H1 (cell line): ENCODE results near the gene FARP2. TPM values are rescaled to one million over a fixed set of nuclear protein-coding genes. Genes with fewer than 3 reads are reported as not detected.

Experiments used
- CTCF ChIA-PET: fragments of 300-600 bp; sonication (Branson Sonifier 250); formaldehyde crosslinking; loops from one replicate; lab custom pipeline; 2021; ENCODE audit not compliant: partially characterized antibody; lab: Charles Lee
- POLR2A ChIA-PET: fragments of 300-600 bp; sonication (Branson Sonifier 250); formaldehyde crosslinking; loops from one replicate; lab custom pipeline; 2021; ENCODE audit warnings: inconsistent platforms; ENCODE audit not compliant: partially characterized antibody; lab: Charles Lee
- DNase-seq, 2 experiments: peaks; one replicate each; pipeline versions ENCODE4 v3.0.0 to v3.0.0-alpha.2; 2010 to 2022; ENCODE audit warnings: low spot score in 2 of 2, low read depth in 1 of 2, mixed read lengths in 1 of 2
- FAIRE-seq: peaks from 2 replicates; lab custom pipeline; 2011; peaks lifted over from hg19 to GRCh38; lab: Jason Lieb, UNC
- H2AFZ ChIP-seq: 2 replicates; pipeline ENCODE4 v1.8.1; 2012; ENCODE audit warnings: low read length, inconsistent platforms
- H2AK5ac ChIP-seq: 2 replicates; pipeline ENCODE4 v1.6.1; 2013; ENCODE audit warnings: low read depth, low read length
- H2BK120ac ChIP-seq: replicated peaks from 2 replicates; pipeline ENCODE3; 2013; ENCODE audit warnings: low read depth, low read length, inconsistent platforms
- H2BK12ac ChIP-seq: 2 replicates; pipeline ENCODE4 v1.6.1; 2013; ENCODE audit warnings: low read depth, low read length
- H2BK15ac ChIP-seq: 2 replicates; pipeline ENCODE4 v1.6.1; 2013; ENCODE audit warnings: low read length
- H2BK20ac ChIP-seq: 2 replicates; pipeline ENCODE4 v1.6.1; 2013; ENCODE audit warnings: low read length
- H2BK5ac ChIP-seq: 2 replicates; pipeline ENCODE4 v1.6.1; 2013; ENCODE audit warnings: low read depth, low read length
- H3K14ac ChIP-seq: 2 replicates; pipeline ENCODE4 v1.6.1; 2013; ENCODE audit warnings: inconsistent platforms; ENCODE audit not compliant: insufficient read length
- H3K18ac ChIP-seq: 2 replicates; pipeline ENCODE4 v1.6.1; 2013; ENCODE audit warnings: low read length; ENCODE audit errors: extremely low read depth
- H3K23ac ChIP-seq: 2 replicates; pipeline ENCODE4 v1.6.1; 2013; ENCODE audit warnings: inconsistent platforms; ENCODE audit not compliant: insufficient read length
- H3K23me2 ChIP-seq: 2 replicates; pipeline ENCODE4 v1.6.1; 2013; ENCODE audit warnings: low read depth, low read length
- H3K27ac ChIP-seq: 2 replicates; pipeline ENCODE4 v1.6.1; 2011; ENCODE audit warnings: low read depth, low read length, inconsistent platforms
- H3K27me3 ChIP-seq, 4 experiments: replicated peaks in 1 of 4; 1 replicate in 1 of 4; 2 replicates in 3 of 4; pipeline versions ENCODE4 v1.6.1 to v1.8.1; 2011 to 2013; ENCODE audit warnings: low read length in 3 of 4, mild to moderate bottlenecking in 3 of 4, inconsistent platforms in 2 of 4, mixed read lengths in 2 of 4, moderate library complexity in 1 of 4; ENCODE audit not compliant: control insufficient read depth in 3 of 4, insufficient read depth in 3 of 4; ENCODE audit errors: extremely low read depth in 1 of 4
- H3K36me3 ChIP-seq, 4 experiments: 2 replicates each; pipeline versions ENCODE4 v1.6.1 to v1.8.1; 2011 to 2013; ENCODE audit warnings: mild to moderate bottlenecking in 4 of 4, low read length in 3 of 4, moderate library complexity in 2 of 4, control low read depth in 1 of 4, inconsistent platforms in 1 of 4; ENCODE audit not compliant: insufficient read depth in 4 of 4, control insufficient read depth in 2 of 4
- H3K4ac ChIP-seq: replicated peaks from 2 replicates; pipeline ENCODE3; 2013; ENCODE audit warnings: low read length, low read depth, mixed read lengths, inconsistent platforms; ENCODE audit not compliant: insufficient read length
- H3K4me1 ChIP-seq, 4 experiments: replicated peaks in 1 of 4; 1 replicate in 1 of 4; 2 replicates in 3 of 4; pipeline versions ENCODE4 v1.6.1 to v1.8.1; 2011 to 2013; ENCODE audit warnings: low read length in 3 of 4, inconsistent platforms in 2 of 4, mixed read lengths in 1 of 4; ENCODE audit not compliant: insufficient read depth in 4 of 4, control insufficient read depth in 3 of 4
- H3K4me2 ChIP-seq, 2 experiments: 2 replicates each; pipeline versions ENCODE4 v1.6.1 to v1.8.1; 2011 to 2013; ENCODE audit warnings: low read depth in 2 of 2, low read length in 2 of 2, control low read depth in 1 of 2, inconsistent platforms in 1 of 2, mild to moderate bottlenecking in 1 of 2; ENCODE audit not compliant: insufficient read depth in 1 of 2
- H3K4me3 ChIP-seq, 4 experiments: fragments of 200-600, 300-600 bp in 1 of 4; sonication (generic), shearing (Covaris generic), sonication (Bioruptor Twin) in 1 of 4; 2 replicates each; pipeline versions ENCODE4 v1.5.1 to v1.8.1; 2011 to 2016; ENCODE audit warnings: low read length in 4 of 4, low read depth in 3 of 4, control low read depth in 2 of 4, inconsistent platforms in 2 of 4, mild to moderate bottlenecking in 2 of 4, mixed read lengths in 1 of 4, moderate library complexity in 1 of 4; ENCODE audit not compliant: insufficient read depth in 2 of 4; ENCODE audit errors: extremely low read depth in 1 of 4
- H3K56ac ChIP-seq: replicated peaks from 2 replicates; pipeline ENCODE3; 2013; ENCODE audit warnings: low read depth, mild to moderate bottlenecking, mixed read lengths, low read length, inconsistent platforms; ENCODE audit not compliant: insufficient read length
- H3K79me1 ChIP-seq: 2 replicates; pipeline ENCODE4 v1.6.1; 2013; ENCODE audit warnings: low read depth, low read length, control low read depth
- H3K79me2 ChIP-seq, 2 experiments: 2 replicates each; pipeline versions ENCODE4 v1.6.1 to v1.8.1; 2012 to 2013; ENCODE audit warnings: low read length in 2 of 2, mild to moderate bottlenecking in 2 of 2, inconsistent platforms in 1 of 2; ENCODE audit not compliant: insufficient read depth in 2 of 2, control insufficient read depth in 1 of 2
- H3K9ac ChIP-seq, 4 experiments: replicated peaks in 1 of 4; 1 replicate in 1 of 4; 2 replicates in 3 of 4; pipeline versions ENCODE4 v1.6.1 to v1.8.1; 2011 to 2013; ENCODE audit warnings: low read depth in 3 of 4, low read length in 3 of 4, control low read depth in 2 of 4, mild to moderate bottlenecking in 2 of 4, moderate library complexity in 2 of 4, inconsistent platforms in 1 of 4; ENCODE audit errors: extremely low read depth in 1 of 4
- H3K9me3 ChIP-seq, 2 experiments: 2 replicates each; pipeline versions ENCODE4 v1.6.1 to v1.8.1; 2012 to 2013; ENCODE audit warnings: mild to moderate bottlenecking in 2 of 2, moderate library complexity in 2 of 2, control low read depth in 1 of 2, inconsistent platforms in 1 of 2, low read depth in 1 of 2, low read length in 1 of 2, mixed read lengths in 1 of 2; ENCODE audit not compliant: insufficient read depth in 2 of 2
- H4K20me1 ChIP-seq, 2 experiments: replicated peaks in 1 of 2; 2 replicates each; pipeline versions ENCODE3 to v1.8.1; 2011 to 2013; ENCODE audit warnings: inconsistent platforms in 2 of 2, low read length in 2 of 2, mild to moderate bottlenecking in 1 of 2; ENCODE audit not compliant: insufficient read depth in 2 of 2, control insufficient read depth in 1 of 2
- H4K5ac ChIP-seq: 2 replicates; pipeline ENCODE4 v1.6.1; 2013; ENCODE audit warnings: low read length, low read depth, mixed read lengths, inconsistent platforms; ENCODE audit not compliant: insufficient read length
- H4K8ac ChIP-seq: 2 replicates; pipeline ENCODE4 v1.8.0; 2013; ENCODE audit warnings: mild to moderate bottlenecking, moderate library complexity, low read length, inconsistent platforms; ENCODE audit not compliant: insufficient read depth; ENCODE audit errors: extremely low read depth
- H4K91ac ChIP-seq: replicated peaks from 2 replicates; pipeline ENCODE3; 2013; ENCODE audit warnings: low read length, mixed read lengths, inconsistent platforms; ENCODE audit not compliant: insufficient read length
- EGR1 ChIP-seq: IDR thresholded peaks from 2 replicates; pipeline ENCODE4 v1.6.1; 2011; ENCODE audit warnings: low read depth, low read length, borderline replicate concordance
- SP1 ChIP-seq: IDR thresholded peaks from 2 replicates; pipeline ENCODE4 v1.6.1; 2011; ENCODE audit warnings: low read depth, low read length
- SRF ChIP-seq: IDR thresholded peaks from 2 replicates; pipeline ENCODE4 v1.6.1; 2011; ENCODE audit warnings: mild to moderate bottlenecking, low read depth, low read length, moderate library complexity
- TBP ChIP-seq: IDR thresholded peaks from 2 replicates; pipeline ENCODE4 v1.6.1; 2011; ENCODE audit warnings: low read depth, low read length, improper control_type of control experiment
- WGBS, 2 experiments: shearing (Covaris generic) in 1 of 2; methylation state at CpG; one replicate each; pipeline versions ENCODE4 v1.1.6 to v1.1.7; 2013 to 2015; ENCODE audit warnings: low lambda C conversion rate in 2 of 2, mixed read lengths in 2 of 2, inconsistent platforms in 1 of 2, low coverage in 1 of 2, missing lambda C conversion rate in 1 of 2; ENCODE audit not compliant: insufficient replicate concordance in 2 of 2, insufficient coverage in 1 of 2, insufficient read length in 1 of 2; ENCODE audit errors: extremely low coverage in 1 of 2, missing lambda C conversion rate in 1 of 2; 5-methylcytosine and 5-hydroxymethylcytosine counted together
- polyA plus RNA-seq, 7 experiments: library from polyadenylated mRNA; depleted of rRNA in 3 of 7; stranded (reverse) in 5 of 7; unstranded in 2 of 7; fragments of >200 nt in 5 of 7; fragments of 200-250 nt in 2 of 7; gene quantifications; 1 replicate in 5 of 7; 2 replicates in 1 of 7; 4 replicates in 1 of 7; pipeline versions ENCODE4 v1.2.1 to v1.2.3, GENCODE V29; 2011 to 2013; ENCODE audit warnings: missing spikeins in 2 of 7, mixed read lengths in 2 of 7
- total RNA-seq: library from RNA; stranded (reverse); fragmentation: NEBNext Ultra II Directional; extraction: Animal tissue kit (Norgen Biotek cat#: 25700); gene quantifications from 2 replicates; pipeline ENCODE4 v1.2.1, GENCODE V29; 2021
- TF ChIP-seq, protein P1 (sequence below): IDR thresholded peaks from 2 replicates; pipeline ENCODE4 v1.6.1; 2011; ENCODE audit warnings: low read length, improper control_type of control experiment
- TF ChIP-seq, protein P2 (sequence below): IDR thresholded peaks from 2 replicates; pipeline ENCODE4 v1.6.1; 2012; ENCODE audit warnings: low read length, inconsistent platforms
- TF ChIP-seq, protein P3 (sequence below): IDR thresholded peaks from 2 replicates; pipeline ENCODE4 v1.6.1; 2012; ENCODE audit warnings: inconsistent platforms

The FARP2 gene
- total and polyA plus RNA-seq, 2 of the 8 experiments (the other 6 are each of a cell fraction or from before 2014, with no cell fraction given) = 12.4 to 33.4 TPM

DNA sequence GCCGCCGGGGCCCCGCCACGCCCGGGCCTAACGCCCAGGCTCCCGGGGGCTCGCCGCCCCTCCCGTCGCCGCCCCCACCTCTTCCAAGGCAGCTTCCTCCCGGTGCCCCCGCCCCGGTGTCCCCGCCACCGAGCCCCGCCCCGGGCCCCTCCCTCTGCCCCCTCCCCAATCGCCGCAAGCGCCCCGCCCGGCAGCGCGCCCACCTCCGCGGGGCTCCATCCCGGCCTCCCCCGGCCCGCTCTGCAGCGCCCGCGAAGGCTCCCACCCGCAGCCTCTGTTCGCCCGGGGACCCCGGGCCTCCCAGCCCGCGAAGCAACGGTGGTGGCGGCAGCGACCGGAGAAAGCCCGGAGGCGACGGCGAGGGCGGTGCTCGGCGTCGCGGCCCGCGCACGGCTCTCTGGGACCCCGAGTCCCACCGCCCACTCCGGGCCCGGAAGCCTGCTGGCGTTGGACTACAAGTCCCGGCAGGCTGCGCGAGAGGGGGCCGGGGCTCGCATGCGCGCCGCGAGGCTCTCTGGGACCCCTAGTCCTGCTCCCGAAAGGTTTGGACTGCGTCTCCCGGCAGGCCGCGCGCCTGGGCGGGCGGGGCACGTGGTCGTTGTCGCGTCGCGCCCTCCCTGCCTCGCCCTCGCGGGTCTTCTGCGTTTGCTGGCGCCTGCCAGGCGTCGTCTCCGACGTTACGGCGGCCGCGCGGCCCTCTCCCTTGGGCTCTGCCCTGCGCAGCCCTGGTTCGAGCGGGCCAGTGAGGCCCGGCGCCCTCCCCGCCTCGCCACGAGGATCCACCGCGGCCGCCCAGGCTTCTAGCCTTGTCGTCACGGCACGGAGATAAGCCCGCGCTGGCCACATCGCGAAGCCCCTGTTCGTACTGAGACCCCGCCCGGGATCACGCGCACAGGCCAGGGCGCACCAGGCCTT, 152.4 kb downstream of the FARP2 start, which contains the start of gene STK25:
Gene STK25 (minus strand): TSS at position 345 of the 915 bp plus-strand sequence. CDS start 549 bp downstream, outside the sequence.
- Histone ChIP-seq H3K23ac (no peak within 1 kb of the TSS), H3K9ac (peak within 1 kb of the TSS; percentile 25 to 93 (median 64); a peak in 6 of 7 replicates), H3K79me1 (peaks cover 18% of the 10 kb centered on the region), H3K36me3 (no peaks in the 10 kb centered on the region), H3K27me3 (peaks cover 0 to 9% (median 5%) of the 10 kb centered on the region in 4 experiments; a peak in 4 of 7 replicates), H3K9me3 (no peaks in the 10 kb centered on the region), H2BK15ac (no peak within 1 kb of the TSS; the same call in 1 of the 2 replicates), H3K18ac (peak within 1 kb of the TSS; percentile 87; the same call in 1 of the 2 replicates), H3K4me1 (peaks cover 2 to 15% (median 11%) of the 10 kb centered on the region in 4 experiments), H4K91ac (peak within 1 kb of the TSS; percentile 95), H3K56ac (peak within 1 kb of the TSS; percentile 82), H3K4me3 (peak within 1 kb of the TSS; percentile 67 to 91 (median 78)), H4K20me1 (peaks cover 9 to 27% of the 10 kb centered on the region in 2 experiments), H3K79me2 (peaks cover 14 to 43% of the 10 kb centered on the region in 2 experiments), H3K4me2 (peak within 1 kb of the TSS; percentile 81 to 95), H2AFZ (peak within 1 kb of the TSS; percentile 51; the same call in 1 of the 2 replicates), H2BK12ac (peak within 1 kb of the TSS; percentile 65; the same call in 1 of the 2 replicates), H3K23me2 (peaks cover 17% of the 10 kb centered on the region), H4K5ac (peak within 1 kb of the TSS; percentile 39), H3K4ac (peak within 1 kb of the TSS; percentile 74), H3K14ac (peak within 1 kb of the TSS; percentile 37), H2BK120ac (no peak within 1 kb of the TSS), H4K8ac (peak within 1 kb of the TSS; percentile 94), H3K27ac (no peak within 1 kb of the TSS), H2BK5ac (peak within 1 kb of the TSS; percentile 35; the same call in 1 of the 2 replicates), H2BK20ac (no peak within 1 kb of the TSS), H2AK5ac (no peak within 1 kb of the TSS)
- DNase-seq (peak; percentile 94 to 96), FAIRE-seq (no peak)
- POLR2A ChIA-PET = interaction anchor here (1.0 to 10.2 kb wide), 7 partner anchors 10 to 132 kb away, joined by 3 to 104 read pairs (median 3); partner anchors contain the start of gene BOK
- CTCF ChIA-PET = interaction anchor here (0.6 to 1.1 kb wide), 3 partner anchors 22 to 104 kb away, joined by 3 read pairs; no protein-coding TSS in a partner anchor
- WGBS, 2 experiments = 2% methylated on average over 71 of the region's 122 CpGs; no CpG with 5 or more reads in 1 of the 2 experiments
- TF ChIP-seq, protein P1, sequence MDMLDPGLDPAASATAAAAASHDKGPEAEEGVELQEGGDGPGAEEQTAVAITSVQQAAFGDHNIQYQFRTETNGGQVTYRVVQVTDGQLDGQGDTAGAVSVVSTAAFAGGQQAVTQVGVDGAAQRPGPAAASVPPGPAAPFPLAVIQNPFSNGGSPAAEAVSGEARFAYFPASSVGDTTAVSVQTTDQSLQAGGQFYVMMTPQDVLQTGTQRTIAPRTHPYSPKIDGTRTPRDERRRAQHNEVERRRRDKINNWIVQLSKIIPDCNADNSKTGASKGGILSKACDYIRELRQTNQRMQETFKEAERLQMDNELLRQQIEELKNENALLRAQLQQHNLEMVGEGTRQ = peak; percentile 90
- TF ChIP-seq, protein P2, sequence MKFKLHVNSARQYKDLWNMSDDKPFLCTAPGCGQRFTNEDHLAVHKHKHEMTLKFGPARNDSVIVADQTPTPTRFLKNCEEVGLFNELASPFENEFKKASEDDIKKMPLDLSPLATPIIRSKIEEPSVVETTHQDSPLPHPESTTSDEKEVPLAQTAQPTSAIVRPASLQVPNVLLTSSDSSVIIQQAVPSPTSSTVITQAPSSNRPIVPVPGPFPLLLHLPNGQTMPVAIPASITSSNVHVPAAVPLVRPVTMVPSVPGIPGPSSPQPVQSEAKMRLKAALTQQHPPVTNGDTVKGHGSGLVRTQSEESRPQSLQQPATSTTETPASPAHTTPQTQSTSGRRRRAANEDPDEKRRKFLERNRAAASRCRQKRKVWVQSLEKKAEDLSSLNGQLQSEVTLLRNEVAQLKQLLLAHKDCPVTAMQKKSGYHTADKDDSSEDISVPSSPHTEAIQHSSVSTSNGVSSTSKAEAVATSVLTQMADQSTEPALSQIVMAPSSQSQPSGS = no peak
- TF ChIP-seq SP1 = no peak
- TF ChIP-seq EGR1 = no peak
- TF ChIP-seq SRF = no peak
- TF ChIP-seq, protein P3, sequence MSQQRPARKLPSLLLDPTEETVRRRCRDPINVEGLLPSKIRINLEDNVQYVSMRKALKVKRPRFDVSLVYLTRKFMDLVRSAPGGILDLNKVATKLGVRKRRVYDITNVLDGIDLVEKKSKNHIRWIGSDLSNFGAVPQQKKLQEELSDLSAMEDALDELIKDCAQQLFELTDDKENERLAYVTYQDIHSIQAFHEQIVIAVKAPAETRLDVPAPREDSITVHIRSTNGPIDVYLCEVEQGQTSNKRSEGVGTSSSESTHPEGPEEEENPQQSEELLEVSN = peak; percentile 99
- TF ChIP-seq TBP = no peak; the same call in 1 of the 2 replicates
